Osteoblast (primary cell): ENCODE results near the gene C9orf153. TPM values are rescaled to one million over a fixed set of nuclear protein-coding genes. Genes with fewer than 3 reads are reported as not detected.
"Not testable (repeated sequence)": the region's sequence is repeated elsewhere in the genome, so short reads cannot be mapped to it uniquely, and the experiment has no call there.

Experiments
- DNase-seq: peaks from one replicate; pipeline ENCODE4 v3.0.0; 2011; ENCODE audit warnings: low spot score, mixed read lengths; ENCODE audit not compliant: insufficient read length; ENCODE audit errors: missing footprints
- H2AFZ ChIP-seq: 2 replicates; pipeline ENCODE4 v1.6.0; 2011; ENCODE audit warnings: mild to moderate bottlenecking, low read length
- H3K27ac ChIP-seq: 2 replicates; pipeline ENCODE4 v1.5.1; 2011; ENCODE audit warnings: mild to moderate bottlenecking, low read depth, low read length, moderate library complexity
- H3K27me3 ChIP-seq: 2 replicates; pipeline ENCODE4 v1.6.0; 2012; ENCODE audit warnings: mild to moderate bottlenecking, control low read depth, inconsistent platforms, low read length, moderate library complexity; ENCODE audit not compliant: insufficient read depth
- H3K36me3 ChIP-seq: 2 replicates; pipeline ENCODE4 v1.5.1; 2011; ENCODE audit warnings: mild to moderate bottlenecking, low read length, control low read depth, moderate library complexity; ENCODE audit not compliant: insufficient read depth
- H3K4me1 ChIP-seq: 2 replicates; pipeline ENCODE4 v1.5.1; 2011; ENCODE audit warnings: mild to moderate bottlenecking, low read length, control low read depth, moderate library complexity; ENCODE audit not compliant: insufficient read depth
- H3K4me2 ChIP-seq: 2 replicates; pipeline ENCODE4 v1.6.0; 2011; ENCODE audit warnings: mild to moderate bottlenecking, low read length; ENCODE audit not compliant: insufficient read depth
- H3K4me3 ChIP-seq: fragments of 200-600 bp; sonication (generic); 3 replicates; pipeline ENCODE4 v1.5.1; 2012; ENCODE audit warnings: mild to moderate bottlenecking, low read length, inconsistent platforms; ENCODE audit not compliant: insufficient read depth
- H3K79me2 ChIP-seq: 2 replicates; pipeline ENCODE4 v1.6.0; 2012; ENCODE audit warnings: mild to moderate bottlenecking, low read length, control low read depth, inconsistent platforms; ENCODE audit not compliant: insufficient read depth
- H3K9me3 ChIP-seq: 2 replicates; pipeline ENCODE4 v1.5.1; 2011; ENCODE audit warnings: low read depth, low read length, control low read depth
- H4K20me1 ChIP-seq: 2 replicates; pipeline ENCODE4 v1.6.0; 2012; ENCODE audit warnings: mild to moderate bottlenecking, low read length, control low read depth; ENCODE audit not compliant: insufficient read depth
- total RNA-seq: library from RNA; depleted of rRNA; stranded (reverse); fragments of >200 nt; gene quantifications from 2 replicates; pipeline ENCODE4 v1.2.3, GENCODE V29; 2012
- TF ChIP-seq, protein P1 (sequence below): IDR thresholded peaks from 2 replicates; pipeline ENCODE4 v1.5.1; 2011; ENCODE audit warnings: mild to moderate bottlenecking, low read depth, low read length, moderate library complexity; ENCODE audit errors: extremely low read depth

The C9orf153 gene
- total RNA-seq, 1 donor = under 0.01 TPM

DNA sequence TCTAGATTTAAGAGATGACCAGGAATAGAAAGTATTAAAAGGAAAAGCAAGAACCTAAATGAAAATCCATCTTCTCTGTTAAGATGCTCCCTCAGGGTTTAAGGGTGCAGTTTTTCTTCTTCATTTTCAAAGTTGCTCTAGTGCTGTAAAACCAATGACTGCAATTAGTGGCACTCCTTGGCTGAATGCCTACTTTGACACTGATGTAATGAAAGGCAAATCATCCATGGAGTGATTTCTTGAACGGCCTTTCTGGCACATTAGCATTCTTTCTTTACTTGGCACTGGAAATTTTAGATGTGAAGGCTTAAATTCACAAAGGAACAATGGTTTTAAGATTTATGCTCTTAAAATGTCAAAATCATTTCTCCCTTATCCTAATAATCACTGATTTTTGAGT lies 42.2 kb upstream of the C9orf153 start:
- no peak for DNase-seq
- TF ChIP-seq, protein P1, sequence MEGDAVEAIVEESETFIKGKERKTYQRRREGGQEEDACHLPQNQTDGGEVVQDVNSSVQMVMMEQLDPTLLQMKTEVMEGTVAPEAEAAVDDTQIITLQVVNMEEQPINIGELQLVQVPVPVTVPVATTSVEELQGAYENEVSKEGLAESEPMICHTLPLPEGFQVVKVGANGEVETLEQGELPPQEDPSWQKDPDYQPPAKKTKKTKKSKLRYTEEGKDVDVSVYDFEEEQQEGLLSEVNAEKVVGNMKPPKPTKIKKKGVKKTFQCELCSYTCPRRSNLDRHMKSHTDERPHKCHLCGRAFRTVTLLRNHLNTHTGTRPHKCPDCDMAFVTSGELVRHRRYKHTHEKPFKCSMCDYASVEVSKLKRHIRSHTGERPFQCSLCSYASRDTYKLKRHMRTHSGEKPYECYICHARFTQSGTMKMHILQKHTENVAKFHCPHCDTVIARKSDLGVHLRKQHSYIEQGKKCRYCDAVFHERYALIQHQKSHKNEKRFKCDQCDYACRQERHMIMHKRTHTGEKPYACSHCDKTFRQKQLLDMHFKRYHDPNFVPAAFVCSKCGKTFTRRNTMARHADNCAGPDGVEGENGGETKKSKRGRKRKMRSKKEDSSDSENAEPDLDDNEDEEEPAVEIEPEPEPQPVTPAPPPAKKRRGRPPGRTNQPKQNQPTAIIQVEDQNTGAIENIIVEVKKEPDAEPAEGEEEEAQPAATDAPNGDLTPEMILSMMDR = no peak
- peaks cover 10% of the 10 kb centered on the region for H3K4me1 ChIP-seq
- peak overlapping the region; percentile 10 for H3K27ac ChIP-seq
- no peaks in the 10 kb centered on the region for H3K27me3 ChIP-seq
- H3K4me2 ChIP-seq = no peak overlapping the region
- H3K79me2 ChIP-seq = no peaks in the 10 kb centered on the region
- no peaks in the 10 kb centered on the region for H3K9me3 ChIP-seq
- H4K20me1 ChIP-seq = no peaks in the 10 kb centered on the region
- no peak overlapping the region for H3K4me3 ChIP-seq
- no peak overlapping the region for H2AFZ ChIP-seq
- peaks cover 70% of the 10 kb centered on the region for H3K36me3 ChIP-seq

DNA sequence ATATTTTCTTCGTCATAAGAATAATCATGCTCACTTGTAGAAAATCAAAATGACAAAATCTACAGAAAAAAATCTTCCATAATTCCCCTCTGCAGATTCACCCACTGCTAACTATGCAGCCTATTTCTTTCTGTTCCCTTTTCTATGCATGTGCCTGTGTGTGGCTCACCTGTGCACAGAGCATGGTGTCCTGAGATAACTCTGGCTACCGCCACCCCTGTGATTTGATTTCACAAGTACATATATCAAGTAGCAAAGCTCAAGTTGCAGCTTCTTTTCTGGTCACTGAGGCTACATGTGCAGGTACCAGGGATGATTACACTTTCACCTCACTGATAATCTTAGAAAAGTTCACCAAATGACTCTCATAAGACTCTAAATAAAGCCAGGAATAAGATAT lies 41.2 kb upstream of the C9orf153 start:
- Histone ChIP-seq H2AFZ (no peak overlapping the region), H3K4me1 (peaks cover 10% of the 10 kb centered on the region), H3K36me3 (peaks cover 73% of the 10 kb centered on the region), H3K27ac (no peak overlapping the region), H3K27me3 (no peaks in the 10 kb centered on the region), H4K20me1 (no peaks in the 10 kb centered on the region), H3K4me2 (no peak overlapping the region), H3K79me2 (no peaks in the 10 kb centered on the region), H3K9me3 (no peaks in the 10 kb centered on the region), H3K4me3 (no peak overlapping the region)
- TF ChIP-seq, protein P1 = no peak
- DNase-seq = no peak

DNA sequence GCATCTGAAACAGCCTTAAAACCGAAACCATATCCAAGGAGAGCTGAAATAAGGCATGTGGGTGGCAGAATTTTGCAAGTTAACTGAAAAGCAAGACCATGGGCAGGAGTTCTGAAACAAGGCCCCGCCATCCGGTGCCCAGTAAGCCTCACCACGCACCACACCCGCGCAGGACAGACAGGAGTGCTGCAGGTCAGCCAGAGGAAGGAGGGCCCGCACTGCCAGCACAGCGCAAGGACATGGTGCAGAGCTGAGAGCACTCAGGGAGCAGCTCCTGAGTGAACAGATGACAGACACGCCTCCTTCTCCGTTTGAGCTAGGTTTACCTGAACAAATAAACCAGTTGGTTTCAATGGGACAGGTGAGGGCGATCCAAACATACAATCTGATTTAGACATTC lies 39.4 kb upstream of the C9orf153 start:
- peaks cover 72% of the 10 kb centered on the region for H3K36me3 ChIP-seq
- no peaks in the 10 kb centered on the region for H3K79me2 ChIP-seq
- H3K9me3 ChIP-seq = no peaks in the 10 kb centered on the region
- peaks cover 10% of the 10 kb centered on the region for H3K4me1 ChIP-seq
- H3K4me2 ChIP-seq = peak overlapping the region; percentile 75
- TF ChIP-seq, protein P1 = no peak
- peak overlapping the region; percentile 49 for H3K4me3 ChIP-seq
- H4K20me1 ChIP-seq = no peaks in the 10 kb centered on the region
- H3K27me3 ChIP-seq = no peaks in the 10 kb centered on the region
- no peak for DNase-seq
- H3K27ac ChIP-seq = peak overlapping the region; percentile 30
- no peak overlapping the region for H2AFZ ChIP-seq

DNA sequence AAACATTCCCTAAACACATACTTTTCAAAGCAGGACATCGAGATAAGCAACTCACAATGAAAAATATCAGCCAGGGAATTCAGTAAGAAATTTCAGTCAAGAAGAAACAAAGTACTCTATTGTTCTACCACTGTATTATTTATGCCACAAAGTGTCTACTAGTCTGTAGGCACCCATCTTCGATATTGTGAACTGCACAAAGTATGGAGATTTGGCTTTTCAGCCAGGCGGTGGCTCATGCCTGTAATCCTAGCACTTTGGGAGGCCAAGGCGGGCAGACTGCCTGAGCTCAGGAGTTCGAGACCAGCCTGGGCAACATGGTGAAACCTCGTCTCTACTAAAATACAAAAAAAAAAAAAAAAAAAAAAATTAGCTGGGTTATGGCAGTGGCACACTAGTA lies 30.9 kb upstream of the C9orf153 start:
- H4K20me1 ChIP-seq, H3K4me1 ChIP-seq, DNase-seq, H3K9me3 ChIP-seq, H3K4me3 ChIP-seq, H2AFZ ChIP-seq, H3K4me2 ChIP-seq, H3K79me2 ChIP-seq, H3K27ac ChIP-seq, H3K27me3 ChIP-seq: not testable (repeated sequence)
- peaks cover 28% of the 10 kb centered on the region for H3K36me3 ChIP-seq
